ENCODE results near the gene CD81. TPM values are rescaled to one million over a fixed set of nuclear protein-coding genes. Genes with fewer than 3 reads are reported as not detected.

CD81 gene
- polyA plus RNA-seq, 1 experiment: 260 TPM

GRCh38 chr11:2402890-2403645 is 26.0 kb downstream of the CD81 start:
- ChIA-PET POLR2A (interaction anchor here (2.2 kb wide), 1 partner anchor 26 kb away, joined by 10 read pairs; the partner anchor contains the start of gene CD81), CTCF (interaction anchor here (1.0 to 3.8 kb wide), 3 partner anchors 17 to 209 kb away, joined by 3 to 29 read pairs (median 3); no protein-coding TSS in a partner anchor)
- no peak overlapping the region for H3K27ac ChIP-seq (ENCODE audit: low read depth, low read length)
- no peak for DNase-seq (ENCODE audit: low read depth, low spot score)
- H3K9me3 ChIP-seq (ENCODE audit: control insufficient read depth, insufficient read depth, low read length): peaks cover 4% of the 10 kb centered on the region; the same call in 1 of the 2 replicates
- no peak overlapping the region for H3K4me3 ChIP-seq (ENCODE audit: low read depth, low read length)
- TF ChIP-seq CTCF (IDR thresholded peaks at IDR 0.05; ENCODE audit: low read depth, low read length): no peak
- peaks cover under 1% of the 10 kb centered on the region for H3K27me3 ChIP-seq (ENCODE audit: control insufficient read depth, insufficient read depth, low read length)

GRCh38 chr11:2404735-2405196 is 27.7 kb downstream of the CD81 start:
- Histone ChIP-seq H3K9me3 (ENCODE audit: control insufficient read depth, insufficient read depth, low read length) (peaks cover 3% of the 10 kb centered on the region; the same call in 1 of the 2 replicates), H3K27ac (ENCODE audit: low read depth, low read length) (no peak overlapping the region), H3K4me3 (ENCODE audit: low read depth, low read length) (no peak overlapping the region), H3K27me3 (ENCODE audit: control insufficient read depth, insufficient read depth, low read length) (peaks cover 11% of the 10 kb centered on the region)
- TF ChIP-seq CTCF (IDR thresholded peaks at IDR 0.05; ENCODE audit: low read depth, low read length): no peak
- no peak for DNase-seq (ENCODE audit: low read depth, low spot score)
- POLR2A ChIA-PET: interaction anchor here (1.2 to 2.2 kb wide), 2 partner anchors 14 to 27 kb away, joined by 4 to 10 read pairs; partner anchors contain the start of gene CD81
- CTCF ChIA-PET: interaction anchor here (0.6 to 1.6 kb wide), 2 partner anchors 14 to 127 kb away, joined by 3 to 4 read pairs; no protein-coding TSS in a partner anchor

- TF ChIP-seq CTCF (IDR thresholded peaks at IDR 0.05; ENCODE audit: low read depth, low read length): no peak
- no peak for DNase-seq (ENCODE audit: low read depth, low spot score)
- Histone ChIP-seq H3K27me3 (ENCODE audit: control insufficient read depth, insufficient read depth, low read length) (peaks cover 13% of the 10 kb centered on the region), H3K27ac (ENCODE audit: low read depth, low read length) (no peak overlapping the region), H3K9me3 (ENCODE audit: control insufficient read depth, insufficient read depth, low read length) (no peaks in the 10 kb centered on the region; the same call in 1 of the 2 replicates), H3K4me3 (ENCODE audit: low read depth, low read length) (no peak overlapping the region)
- CTCF ChIA-PET: interaction anchor here (0.6 kb wide), 1 partner anchor 16 kb away, joined by 4 read pairs; no protein-coding TSS in a partner anchor
- POLR2A ChIA-PET: interaction anchor here (0.9 kb wide), 1 partner anchor 16 kb away, joined by 5 read pairs; no protein-coding TSS in a partner anchor
These were observed 29.3 kb downstream of the CD81 start for GRCh38 chr11:2406451-2406850.

- POLR2A ChIA-PET: no interaction called here
- no peak for DNase-seq (ENCODE audit: low read depth, low spot score)
- CTCF ChIA-PET: no interaction called here
- no peak for TF ChIP-seq CTCF (IDR thresholded peaks at IDR 0.05; ENCODE audit: low read depth, low read length)
- no peak overlapping the region for H3K4me3 ChIP-seq (ENCODE audit: low read depth, low read length)
- H3K27ac ChIP-seq (ENCODE audit: low read depth, low read length): no peak overlapping the region
- H3K27me3 ChIP-seq (ENCODE audit: control insufficient read depth, insufficient read depth, low read length): peaks cover 13% of the 10 kb centered on the region
- H3K9me3 ChIP-seq (ENCODE audit: control insufficient read depth, insufficient read depth, low read length): no peaks in the 10 kb centered on the region; the same call in 1 of the 2 replicates
These were observed 29.8 kb downstream of the CD81 start for GRCh38 chr11:2406878-2407410.
